SK-N-SH treated with all-trans-retinoic acid at 6 μM for 48 hours (cell line): ENCODE results near the gene POLD2.
"Not testable (repeated sequence)": the region's sequence is repeated elsewhere in the genome, so short reads cannot be mapped to it uniquely, and the experiment has no call there.

Source experiments
- ATAC-seq: fragments of 200-7000 bp; cut with Tn5 transposase; 3 replicates; pipeline ENCODE4 v1.9.1; 2020; ENCODE audit warnings: mild to moderate bottlenecking, moderate library complexity
- BACH2 ChIP-seq: fragments of 250-450 bp; sonication (Bioruptor Pico); IDR thresholded peaks from 2 replicates; pipeline ENCODE4 v1.9.0; 2021; ENCODE audit warnings: mild to moderate bottlenecking, borderline replicate concordance
- CSDC2 ChIP-seq: fragments of 250-450 bp; sonication (Bioruptor Pico); IDR thresholded peaks from 2 replicates; pipeline ENCODE4 v1.5.0; 2020; ENCODE audit warnings: mild to moderate bottlenecking, moderate library complexity
- GLIS3 ChIP-seq: fragments of 250-450 bp; sonication (Bioruptor Pico); IDR thresholded peaks from 2 replicates; pipeline ENCODE4 v1.5.0; 2020; ENCODE audit warnings: mild to moderate bottlenecking, moderate library complexity
- ISL1 ChIP-seq: fragments of 250-450 bp; sonication (Bioruptor Pico); IDR thresholded peaks from 2 replicates; pipeline ENCODE4 v2.1.2; 2022; ENCODE audit warnings: mild to moderate bottlenecking, moderate library complexity
- OSR1 ChIP-seq: fragments of 250-450 bp; sonication (Bioruptor Pico); IDR thresholded peaks from 2 replicates; pipeline ENCODE4 v1.8.0; 2022; ENCODE audit warnings: moderate library complexity, mild to moderate bottlenecking, inconsistent platforms
- RARB ChIP-seq: fragments of 250-450 bp; sonication (Bioruptor Pico); IDR thresholded peaks from 2 replicates; pipeline ENCODE4 v1.8.0; 2021; ENCODE audit warnings: mild to moderate bottlenecking, moderate library complexity
- SNAI2 ChIP-seq: fragments of 250-450 bp; sonication (Bioruptor Pico); IDR thresholded peaks from 2 replicates; pipeline ENCODE4 v1.5.0; 2020; ENCODE audit warnings: mild to moderate bottlenecking, moderate library complexity
- TCF4 ChIP-seq: fragments of 250-450 bp; sonication (Bioruptor Pico); IDR thresholded peaks from 2 replicates; pipeline ENCODE4 v1.8.0; 2021; ENCODE audit warnings: mild to moderate bottlenecking, moderate library complexity, borderline replicate concordance
- TOX ChIP-seq: fragments of 250-450 bp; sonication (Bioruptor Pico); IDR thresholded peaks from 2 replicates; pipeline ENCODE4 v1.8.0; 2021; ENCODE audit warnings: mild to moderate bottlenecking, moderate library complexity, borderline replicate concordance
- ZC3H10 ChIP-seq: fragments of 250-450 bp; sonication (Bioruptor Pico); IDR thresholded peaks from 2 replicates; pipeline ENCODE4 v1.5.1; 2021; ENCODE audit warnings: mild to moderate bottlenecking, moderate library complexity
- ZFP3 ChIP-seq: fragments of 250-450 bp; sonication (Bioruptor Pico); IDR thresholded peaks from 2 replicates; pipeline ENCODE4 v1.5.0; 2020; ENCODE audit warnings: mild to moderate bottlenecking, moderate library complexity
- ZFP30 ChIP-seq: fragments of 450-650 bp; formaldehyde crosslinking; IDR thresholded peaks from 2 replicates; pipeline ENCODE4 v1.5.0; 2022; ENCODE audit warnings: mild to moderate bottlenecking, moderate library complexity
- ZNF565 ChIP-seq: fragments of 450-650 bp; formaldehyde crosslinking; conservative IDR thresholded peaks from 2 replicates; pipeline ENCODE4 v1.5.0; 2020; ENCODE audit warnings: low read depth, mild to moderate bottlenecking, moderate library complexity
- ZNF70 ChIP-seq: fragments of 450-650 bp; formaldehyde crosslinking; IDR thresholded peaks from 2 replicates; pipeline ENCODE4 v1.5.0; 2020; ENCODE audit warnings: mild to moderate bottlenecking, moderate library complexity
- TF ChIP-seq, protein P1 (sequence below): fragments of 250-450 bp; sonication (Bioruptor Pico); IDR thresholded peaks from 2 replicates; pipeline ENCODE4 v1.5.1; 2020; ENCODE audit warnings: low read depth, mild to moderate bottlenecking, moderate library complexity
- TF ChIP-seq, protein P2 (sequence below): fragments of 250-450 bp; sonication (Bioruptor Pico); IDR thresholded peaks from 2 replicates; pipeline ENCODE4 v1.5.0; 2020; ENCODE audit warnings: mild to moderate bottlenecking, moderate library complexity
- TF ChIP-seq, protein P3 (sequence below): fragments of 250-450 bp; sonication (Bioruptor Pico); IDR thresholded peaks from 2 replicates; pipeline ENCODE4 v1.8.0; 2021; ENCODE audit warnings: low read depth, mild to moderate bottlenecking, moderate library complexity, borderline replicate concordance
- TF ChIP-seq, protein P4 (sequence below): fragments of 250-450 bp; sonication (Bioruptor Pico); IDR thresholded peaks from 2 replicates; pipeline ENCODE4 v1.8.0; 2020; ENCODE audit warnings: mild to moderate bottlenecking, moderate library complexity, borderline replicate concordance

The POLD2 gene

DNA sequence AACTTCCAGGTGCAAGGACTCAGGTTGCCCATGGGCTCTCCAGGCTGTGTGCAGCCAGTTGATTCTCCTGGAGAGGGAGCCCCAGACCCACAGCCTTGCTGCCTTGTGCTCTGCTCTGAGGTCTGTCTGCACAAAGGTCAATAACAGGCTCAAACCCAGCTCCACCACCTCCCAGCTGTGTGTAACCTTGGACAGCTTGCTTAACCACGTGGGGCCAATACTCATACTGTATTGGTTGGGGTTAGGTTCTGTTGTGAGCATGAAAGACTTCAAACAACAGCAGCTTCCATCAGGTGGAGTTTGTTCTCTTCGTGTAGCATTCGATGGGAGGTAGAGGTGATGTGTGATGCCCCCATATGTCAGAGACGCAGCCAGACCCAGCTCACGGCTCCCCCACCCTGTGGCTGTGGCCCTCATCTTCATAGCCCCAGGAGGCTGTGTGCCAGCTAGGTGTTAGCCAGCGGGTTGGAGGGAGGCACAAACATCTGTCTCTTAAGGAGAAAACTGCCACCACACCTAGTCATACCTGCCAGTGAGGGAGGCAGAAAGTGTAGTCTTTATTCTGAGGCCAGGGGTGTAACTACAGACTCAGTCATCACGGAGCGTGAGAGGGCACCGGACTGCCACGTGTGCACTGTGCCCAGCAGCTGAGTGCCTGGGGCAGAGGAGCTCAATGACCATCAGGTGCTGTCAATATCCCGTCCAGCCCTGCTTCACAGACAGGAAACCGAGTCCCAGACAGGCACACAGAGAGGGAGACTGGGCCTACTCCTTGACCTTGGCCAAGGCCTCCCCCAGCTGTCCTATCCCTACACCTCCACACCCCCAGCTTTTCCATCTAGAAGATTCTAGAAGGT, 8.1 kb upstream of the POLD2 start:
- ATAC-seq: peak; percentile 84

DNA sequence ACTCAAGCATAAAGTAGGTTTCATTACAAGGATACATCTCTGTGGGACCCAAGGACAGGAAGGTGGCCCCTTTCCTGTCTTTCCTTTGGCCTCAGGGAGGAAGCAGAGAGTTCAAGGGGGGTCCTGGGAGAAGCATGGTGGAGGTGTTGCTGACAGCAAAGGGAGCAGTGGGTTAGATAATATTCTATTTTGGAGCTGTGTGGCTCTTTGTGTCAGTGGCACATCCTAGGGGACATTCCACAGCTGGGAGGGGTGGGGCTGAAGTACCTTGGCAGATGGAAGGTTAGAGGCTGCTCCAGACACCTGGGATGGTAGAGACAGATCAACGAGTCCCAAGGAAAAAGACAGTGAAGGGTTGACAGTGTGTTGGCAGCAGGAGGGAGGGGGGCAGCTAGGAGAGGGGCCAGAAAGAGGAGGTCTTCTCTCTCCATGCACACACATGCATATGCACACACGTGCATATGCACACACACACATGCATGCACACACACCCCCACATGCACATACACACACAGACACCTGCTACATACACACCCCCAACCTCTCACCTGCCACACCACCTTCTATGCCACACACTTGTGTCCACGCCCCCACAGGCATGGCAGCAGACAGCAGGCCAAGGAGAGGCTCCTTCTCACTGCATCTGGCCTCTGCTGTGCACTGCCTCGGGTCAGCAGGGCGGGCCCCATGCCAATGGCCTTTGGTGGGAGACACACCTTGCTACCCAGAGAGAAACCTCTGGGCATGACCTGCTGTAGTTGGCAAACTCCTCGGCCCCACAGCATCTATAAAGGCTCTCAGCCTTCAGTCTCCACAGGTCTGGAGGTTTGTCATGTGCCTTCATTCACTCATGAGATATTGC, 5.6 kb upstream of the POLD2 start:
- ATAC-seq: no peak

More for the DNA sequence above, 8.1 kb upstream of the POLD2 start:
- TF ChIP-seq OSR1 (CRISPR knock-in tag) (no peak), CSDC2 (CRISPR knock-in tag) (no peak), BACH2 (CRISPR knock-in tag) (no peak), ZFP30 (CRISPR knock-in tag) (no peak)
- TF ChIP-seq, protein P1, sequence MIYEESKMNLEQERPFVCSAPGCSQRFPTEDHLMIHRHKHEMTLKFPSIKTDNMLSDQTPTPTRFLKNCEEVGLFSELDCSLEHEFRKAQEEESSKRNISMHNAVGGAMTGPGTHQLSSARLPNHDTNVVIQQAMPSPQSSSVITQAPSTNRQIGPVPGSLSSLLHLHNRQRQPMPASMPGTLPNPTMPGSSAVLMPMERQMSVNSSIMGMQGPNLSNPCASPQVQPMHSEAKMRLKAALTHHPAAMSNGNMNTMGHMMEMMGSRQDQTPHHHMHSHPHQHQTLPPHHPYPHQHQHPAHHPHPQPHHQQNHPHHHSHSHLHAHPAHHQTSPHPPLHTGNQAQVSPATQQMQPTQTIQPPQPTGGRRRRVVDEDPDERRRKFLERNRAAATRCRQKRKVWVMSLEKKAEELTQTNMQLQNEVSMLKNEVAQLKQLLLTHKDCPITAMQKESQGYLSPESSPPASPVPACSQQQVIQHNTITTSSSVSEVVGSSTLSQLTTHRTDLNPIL (CRISPR knock-in tag): no peak

DNA sequence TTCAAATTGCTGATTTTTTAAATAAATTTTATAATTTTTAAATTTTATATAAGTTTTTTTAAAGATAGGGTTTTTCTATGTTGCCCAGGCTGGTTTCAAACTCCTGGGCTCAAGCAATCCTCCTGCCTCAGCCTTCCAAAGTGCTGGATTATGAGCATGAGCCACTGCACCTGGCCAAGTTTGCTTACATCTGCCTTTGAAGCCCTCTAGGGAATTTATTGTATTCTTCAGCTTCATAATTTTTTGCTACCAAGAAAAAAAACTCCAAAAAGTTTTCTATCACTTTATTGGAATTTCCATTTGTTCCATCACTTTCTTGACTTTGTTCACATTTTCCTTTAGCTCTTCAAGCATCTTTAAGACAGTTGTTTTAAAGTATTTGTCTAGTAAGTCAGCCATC, 3.8 kb upstream of the POLD2 start:
- TF ChIP-seq GLIS3 (CRISPR knock-in tag) (no peak), ZFP3 (CRISPR knock-in tag) (no peak), OSR1 (CRISPR knock-in tag) (no peak), TOX (CRISPR knock-in tag) (no peak), TCF4 (no peak), CSDC2 (CRISPR knock-in tag) (no peak)
- TF ChIP-seq, protein P2, sequence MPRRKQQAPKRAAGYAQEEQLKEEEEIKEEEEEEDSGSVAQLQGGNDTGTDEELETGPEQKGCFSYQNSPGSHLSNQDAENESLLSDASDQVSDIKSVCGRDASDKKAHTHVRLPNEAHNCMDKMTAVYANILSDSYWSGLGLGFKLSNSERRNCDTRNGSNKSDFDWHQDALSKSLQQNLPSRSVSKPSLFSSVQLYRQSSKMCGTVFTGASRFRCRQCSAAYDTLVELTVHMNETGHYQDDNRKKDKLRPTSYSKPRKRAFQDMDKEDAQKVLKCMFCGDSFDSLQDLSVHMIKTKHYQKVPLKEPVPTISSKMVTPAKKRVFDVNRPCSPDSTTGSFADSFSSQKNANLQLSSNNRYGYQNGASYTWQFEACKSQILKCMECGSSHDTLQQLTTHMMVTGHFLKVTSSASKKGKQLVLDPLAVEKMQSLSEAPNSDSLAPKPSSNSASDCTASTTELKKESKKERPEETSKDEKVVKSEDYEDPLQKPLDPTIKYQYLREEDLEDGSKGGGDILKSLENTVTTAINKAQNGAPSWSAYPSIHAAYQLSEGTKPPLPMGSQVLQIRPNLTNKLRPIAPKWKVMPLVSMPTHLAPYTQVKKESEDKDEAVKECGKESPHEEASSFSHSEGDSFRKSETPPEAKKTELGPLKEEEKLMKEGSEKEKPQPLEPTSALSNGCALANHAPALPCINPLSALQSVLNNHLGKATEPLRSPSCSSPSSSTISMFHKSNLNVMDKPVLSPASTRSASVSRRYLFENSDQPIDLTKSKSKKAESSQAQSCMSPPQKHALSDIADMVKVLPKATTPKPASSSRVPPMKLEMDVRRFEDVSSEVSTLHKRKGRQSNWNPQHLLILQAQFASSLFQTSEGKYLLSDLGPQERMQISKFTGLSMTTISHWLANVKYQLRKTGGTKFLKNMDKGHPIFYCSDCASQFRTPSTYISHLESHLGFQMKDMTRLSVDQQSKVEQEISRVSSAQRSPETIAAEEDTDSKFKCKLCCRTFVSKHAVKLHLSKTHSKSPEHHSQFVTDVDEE: no peak
- TF ChIP-seq, all 23 proteins: peak for 0
- no peak for ATAC-seq

More for the DNA sequence above, 5.6 kb upstream of the POLD2 start:
- no peak for TF ChIP-seq BACH2 (CRISPR knock-in tag)
- no peak for TF ChIP-seq CSDC2 (CRISPR knock-in tag)
- no peak for TF ChIP-seq RARB
- TF ChIP-seq ZFP3 (CRISPR knock-in tag): no peak
- no peak for TF ChIP-seq ZC3H10 (CRISPR knock-in tag)
- no peak for TF ChIP-seq ZFP30 (CRISPR knock-in tag)
- TF ChIP-seq, protein P3, sequence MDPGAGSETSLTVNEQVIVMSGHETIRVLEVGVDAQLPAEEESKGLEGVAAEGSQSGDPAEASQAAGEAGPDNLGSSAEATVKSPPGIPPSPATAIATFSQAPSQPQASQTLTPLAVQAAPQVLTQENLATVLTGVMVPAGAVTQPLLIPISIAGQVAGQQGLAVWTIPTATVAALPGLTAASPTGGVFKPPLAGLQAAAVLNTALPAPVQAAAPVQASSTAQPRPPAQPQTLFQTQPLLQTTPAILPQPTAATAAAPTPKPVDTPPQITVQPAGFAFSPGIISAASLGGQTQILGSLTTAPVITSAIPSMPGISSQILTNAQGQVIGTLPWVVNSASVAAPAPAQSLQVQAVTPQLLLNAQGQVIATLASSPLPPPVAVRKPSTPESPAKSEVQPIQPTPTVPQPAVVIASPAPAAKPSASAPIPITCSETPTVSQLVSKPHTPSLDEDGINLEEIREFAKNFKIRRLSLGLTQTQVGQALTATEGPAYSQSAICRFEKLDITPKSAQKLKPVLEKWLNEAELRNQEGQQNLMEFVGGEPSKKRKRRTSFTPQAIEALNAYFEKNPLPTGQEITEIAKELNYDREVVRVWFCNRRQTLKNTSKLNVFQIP (CRISPR knock-in tag): no peak
- TF ChIP-seq SNAI2 (CRISPR knock-in tag): no peak
- no peak for TF ChIP-seq ZNF565 (CRISPR knock-in tag)
- TF ChIP-seq TCF4: no peak
- TF ChIP-seq ISL1 (CRISPR knock-in tag): no peak
- TF ChIP-seq, protein P1 (CRISPR knock-in tag): no peak
- TF ChIP-seq, protein P2: no peak
- TF ChIP-seq, protein P4, sequence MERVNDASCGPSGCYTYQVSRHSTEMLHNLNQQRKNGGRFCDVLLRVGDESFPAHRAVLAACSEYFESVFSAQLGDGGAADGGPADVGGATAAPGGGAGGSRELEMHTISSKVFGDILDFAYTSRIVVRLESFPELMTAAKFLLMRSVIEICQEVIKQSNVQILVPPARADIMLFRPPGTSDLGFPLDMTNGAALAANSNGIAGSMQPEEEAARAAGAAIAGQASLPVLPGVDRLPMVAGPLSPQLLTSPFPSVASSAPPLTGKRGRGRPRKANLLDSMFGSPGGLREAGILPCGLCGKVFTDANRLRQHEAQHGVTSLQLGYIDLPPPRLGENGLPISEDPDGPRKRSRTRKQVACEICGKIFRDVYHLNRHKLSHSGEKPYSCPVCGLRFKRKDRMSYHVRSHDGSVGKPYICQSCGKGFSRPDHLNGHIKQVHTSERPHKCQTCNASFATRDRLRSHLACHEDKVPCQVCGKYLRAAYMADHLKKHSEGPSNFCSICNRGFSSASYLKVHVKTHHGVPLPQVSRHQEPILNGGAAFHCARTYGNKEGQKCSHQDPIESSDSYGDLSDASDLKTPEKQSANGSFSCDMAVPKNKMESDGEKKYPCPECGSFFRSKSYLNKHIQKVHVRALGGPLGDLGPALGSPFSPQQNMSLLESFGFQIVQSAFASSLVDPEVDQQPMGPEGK (CRISPR knock-in tag): no peak
- TF ChIP-seq GLIS3 (CRISPR knock-in tag): no peak
- no peak for TF ChIP-seq OSR1 (CRISPR knock-in tag)
- no peak for TF ChIP-seq ZNF70 (CRISPR knock-in tag)

DNA sequence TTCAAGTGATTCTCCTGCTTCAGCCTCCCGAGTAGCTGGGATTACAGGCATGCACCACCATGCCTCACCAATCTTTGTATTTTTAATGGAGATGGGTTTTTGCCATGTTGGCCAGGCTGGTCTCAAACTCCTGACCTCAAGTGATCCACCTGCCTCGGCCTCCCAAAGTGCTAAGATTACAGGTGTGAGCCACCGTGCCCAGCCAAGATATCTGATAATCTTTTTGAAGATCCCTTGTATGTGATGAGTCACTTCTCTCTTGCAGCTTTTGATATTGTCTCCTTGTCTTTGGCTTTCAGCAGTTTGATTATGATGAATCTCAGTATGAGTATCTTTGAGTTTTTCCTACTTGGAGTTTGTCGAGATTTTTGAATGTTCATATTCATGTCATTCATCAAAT, 3.2 kb upstream of the POLD2 start:
- ATAC-seq: not testable (repeated sequence)
